K562 (cell line): Measurements from ENCODE around the gene RHOF. TPM values are rescaled to one million over a fixed set of nuclear protein-coding genes. Genes with fewer than 3 reads are reported as not detected.

Experiments used
- ATF7 ChIP-seq: fragments of 450-650 bp; IDR thresholded peaks from 2 replicates; pipeline ENCODE4 v1.7.1; 2014; ENCODE audit warnings: mild to moderate bottlenecking, moderate library complexity
- CBX5 ChIP-seq: IDR thresholded peaks from 2 replicates; pipeline ENCODE4 v1.6.1; 2014; ENCODE audit warnings: low read depth, borderline replicate concordance
- ELF2 ChIP-seq: fragments of 250-450 bp; sonication (Bioruptor Pico); IDR thresholded peaks from 2 replicates; pipeline ENCODE4 v1.5.0; 2021; ENCODE audit warnings: mild to moderate bottlenecking
- ETS2 ChIP-seq: IDR thresholded peaks from 2 replicates; pipeline ENCODE4 v1.6.1; 2016; ENCODE audit warnings: borderline replicate concordance, missing genetic modification characterization, mild to moderate bottlenecking, moderate library complexity, missing compliant biosample characterization; ENCODE audit not compliant: poor library complexity, severe bottlenecking
- FIP1L1 ChIP-seq: fragments of 200-400 bp; formaldehyde crosslinking; IDR thresholded peaks from 2 replicates; pipeline ENCODE4 v1.6.1; 2018; ENCODE audit warnings: mild to moderate bottlenecking, low read depth, low read length; ENCODE audit not compliant: poor library complexity, severe bottlenecking
- FOXK1 ChIP-seq: sonication (generic); formaldehyde crosslinking; IDR thresholded peaks from 2 replicates; pipeline ENCODE4 v1.8.0; 2022; ENCODE audit warnings: missing genetic modification reagents, mild to moderate bottlenecking, borderline replicate concordance
- GTF2F1 ChIP-seq: IDR thresholded peaks from 2 replicates; pipeline ENCODE4 v1.6.1; 2011; ENCODE audit warnings: low read depth, low read length, improper control_type of control experiment
- HNRNPK ChIP-seq: fragments of 200-400 bp; formaldehyde crosslinking; IDR thresholded peaks from one replicate; pipeline ENCODE4 v1.6.1; 2018; ENCODE audit warnings: mild to moderate bottlenecking, low read depth, low read length; ENCODE audit not compliant: poor library complexity, severe bottlenecking
- SIN3A ChIP-seq, 2 experiments: fragments of 150-350 bp in 1 of 2; IDR thresholded peaks; 2 replicates each; pipeline ENCODE4 v1.6.1; 2011 to 2016; ENCODE audit warnings: borderline replicate concordance in 2 of 2, low read depth in 2 of 2, low read length in 2 of 2, mild to moderate bottlenecking in 2 of 2, moderate library complexity in 2 of 2; ENCODE audit not compliant: control insufficient read depth in 1 of 2
- SMARCC2 ChIP-seq: fragments of 450-650 bp; IDR thresholded peaks from 2 replicates; pipeline ENCODE4 v1.6.1; 2017; ENCODE audit warnings: antibody characterized with exemption, moderate library complexity, mild to moderate bottlenecking, low read depth
- STAT5B ChIP-seq: fragments of 250-450 bp; sonication (Bioruptor Pico); IDR thresholded peaks from 2 replicates; pipeline ENCODE4 v1.8.0; 2021; ENCODE audit warnings: mild to moderate bottlenecking, inconsistent platforms
- TAF7 ChIP-seq: fragments of 450-650 bp; IDR thresholded peaks from 2 replicates; pipeline ENCODE4 v1.6.1; 2016; ENCODE audit warnings: missing genetic modification characterization, missing compliant biosample characterization
- TCF7L2 ChIP-seq: fragments of 150-350 bp; IDR thresholded peaks from 2 replicates; pipeline ENCODE4 v1.6.1; 2016; ENCODE audit warnings: low read depth, mild to moderate bottlenecking, low read length, moderate library complexity
- ZNF121 ChIP-seq: sonication (generic); formaldehyde crosslinking; conservative IDR thresholded peaks from 2 replicates; pipeline ENCODE4 v1.8.0; 2022; ENCODE audit warnings: missing genetic modification reagents
- ZZZ3 ChIP-seq: fragments of 450-650 bp; IDR thresholded peaks from 2 replicates; pipeline ENCODE4 v1.6.1; 2016; ENCODE audit warnings: antibody characterized with exemption, mild to moderate bottlenecking, moderate library complexity
- polyA plus RNA-seq, 8 experiments: library from polyadenylated mRNA; depleted of rRNA in 4 of 8; stranded (reverse) in 5 of 8; unstranded in 3 of 8; fragments of >200 nt; fragmentation: Nextera tagmentation in 2 of 8; fragmentation: Illumina TruSeq in 1 of 8; extraction: Ambion mirVana in 2 of 8; extraction: Trizol in 1 of 8; gene quantifications; 2 replicates each; pipeline versions ENCODE4 v1.2.1 to v1.2.3, GENCODE V29; 2011 to 2014; ENCODE audit warnings: inconsistent platforms in 1 of 8, missing spikeins in 1 of 8
- total RNA-seq, 7 experiments: library from RNA; depleted of rRNA in 6 of 7; stranded (reverse); fragments of >200 nt in 6 of 7; fragmentation: Illumina TruSeq in 2 of 7; extraction: Trizol in 2 of 7; gene quantifications; 2 replicates each; pipeline versions ENCODE4 v1.2.1 to v1.2.3, GENCODE V29; 2011 to 2021; ENCODE audit warnings: low replicate concordance in 1 of 7
- TF ChIP-seq, protein P1 (sequence below): fragments of 250-450 bp; sonication (Bioruptor Pico); IDR thresholded peaks from 2 replicates; pipeline ENCODE4 v1.8.0; 2021; ENCODE audit warnings: moderate library complexity, mild to moderate bottlenecking, inconsistent platforms
- TF ChIP-seq, protein P2 (sequence below): fragments of 250-450 bp; sonication (Bioruptor Pico); IDR thresholded peaks from 2 replicates; pipeline ENCODE4 v1.8.0; 2021; ENCODE audit warnings: mild to moderate bottlenecking, moderate library complexity
- TF ChIP-seq, protein P3 (sequence below): sonication (generic); formaldehyde crosslinking; IDR thresholded peaks from 2 replicates; pipeline ENCODE4 v1.8.1; 2023; ENCODE audit warnings: mild to moderate bottlenecking, missing genetic modification reagents
- TF ChIP-seq, protein P4 (sequence below): sonication (generic); formaldehyde crosslinking; IDR thresholded peaks from 2 replicates; pipeline ENCODE4 v1.8.1; 2023; ENCODE audit warnings: mild to moderate bottlenecking, missing genetic modification reagents

The RHOF gene
- total and polyA plus RNA-seq, 9 of the 15 experiments (the other 6 are each of a cell fraction or from before 2014, with no cell fraction given) = 0.13 to 10.1 (median 4.0) TPM

DNA sequence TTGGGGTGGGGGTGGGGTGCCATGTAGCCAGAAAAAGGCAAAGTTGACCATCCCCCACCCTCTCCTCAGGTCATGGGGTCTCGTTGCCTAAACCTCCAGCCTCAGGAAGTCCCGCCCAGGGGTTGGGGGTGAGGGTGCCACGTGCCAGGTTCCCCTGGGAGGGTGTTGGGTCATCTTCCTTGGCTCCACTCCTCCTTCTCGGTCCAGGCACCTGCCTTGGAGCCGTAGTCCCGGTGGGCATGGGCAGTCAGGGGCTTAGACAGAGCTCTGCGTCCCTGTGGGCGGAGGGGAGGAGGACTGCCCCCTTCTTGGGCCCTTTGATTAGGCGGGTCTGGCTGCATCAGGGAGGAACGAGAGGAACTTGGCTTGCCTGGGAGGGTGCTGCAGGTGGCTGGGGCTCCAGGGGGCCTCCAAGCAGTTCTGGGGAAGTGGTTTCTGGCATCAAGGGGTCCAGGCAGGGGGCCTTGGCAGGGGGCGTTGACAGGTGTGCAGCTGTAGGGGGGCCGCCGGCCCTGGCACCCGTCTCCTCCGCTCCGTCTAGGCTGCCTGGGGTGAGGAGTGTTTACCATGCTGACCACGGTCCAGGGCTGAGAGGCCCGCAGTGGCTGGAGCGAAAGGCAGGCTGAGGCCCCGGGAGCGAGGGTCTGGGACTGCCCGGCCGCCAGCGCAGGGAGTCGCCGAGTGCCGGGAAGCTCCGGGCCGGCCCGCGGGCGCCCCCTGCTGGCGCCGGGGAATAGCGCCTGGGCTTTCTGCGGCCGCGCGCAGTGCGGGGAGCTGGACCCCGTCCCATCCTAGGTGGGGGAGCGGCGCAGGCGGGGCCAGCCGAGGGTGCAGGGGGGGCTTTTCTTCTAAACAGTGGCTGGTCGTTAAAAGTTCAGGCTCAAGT is 18.2 kb upstream of the RHOF start (continued):
- TF ChIP-seq FIP1L1 = peak; percentile 84
- TF ChIP-seq, protein P1, sequence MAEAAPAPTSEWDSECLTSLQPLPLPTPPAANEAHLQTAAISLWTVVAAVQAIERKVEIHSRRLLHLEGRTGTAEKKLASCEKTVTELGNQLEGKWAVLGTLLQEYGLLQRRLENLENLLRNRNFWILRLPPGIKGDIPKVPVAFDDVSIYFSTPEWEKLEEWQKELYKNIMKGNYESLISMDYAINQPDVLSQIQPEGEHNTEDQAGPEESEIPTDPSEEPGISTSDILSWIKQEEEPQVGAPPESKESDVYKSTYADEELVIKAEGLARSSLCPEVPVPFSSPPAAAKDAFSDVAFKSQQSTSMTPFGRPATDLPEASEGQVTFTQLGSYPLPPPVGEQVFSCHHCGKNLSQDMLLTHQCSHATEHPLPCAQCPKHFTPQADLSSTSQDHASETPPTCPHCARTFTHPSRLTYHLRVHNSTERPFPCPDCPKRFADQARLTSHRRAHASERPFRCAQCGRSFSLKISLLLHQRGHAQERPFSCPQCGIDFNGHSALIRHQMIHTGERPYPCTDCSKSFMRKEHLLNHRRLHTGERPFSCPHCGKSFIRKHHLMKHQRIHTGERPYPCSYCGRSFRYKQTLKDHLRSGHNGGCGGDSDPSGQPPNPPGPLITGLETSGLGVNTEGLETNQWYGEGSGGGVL (CRISPR knock-in tag) = no peak
- TF ChIP-seq ZNF121 (CRISPR knock-in tag) = 0 out of 2 replicates have a peak, but pooled peaks have one; percentile 11
- no peak for TF ChIP-seq CBX5
- TF ChIP-seq, protein P2, sequence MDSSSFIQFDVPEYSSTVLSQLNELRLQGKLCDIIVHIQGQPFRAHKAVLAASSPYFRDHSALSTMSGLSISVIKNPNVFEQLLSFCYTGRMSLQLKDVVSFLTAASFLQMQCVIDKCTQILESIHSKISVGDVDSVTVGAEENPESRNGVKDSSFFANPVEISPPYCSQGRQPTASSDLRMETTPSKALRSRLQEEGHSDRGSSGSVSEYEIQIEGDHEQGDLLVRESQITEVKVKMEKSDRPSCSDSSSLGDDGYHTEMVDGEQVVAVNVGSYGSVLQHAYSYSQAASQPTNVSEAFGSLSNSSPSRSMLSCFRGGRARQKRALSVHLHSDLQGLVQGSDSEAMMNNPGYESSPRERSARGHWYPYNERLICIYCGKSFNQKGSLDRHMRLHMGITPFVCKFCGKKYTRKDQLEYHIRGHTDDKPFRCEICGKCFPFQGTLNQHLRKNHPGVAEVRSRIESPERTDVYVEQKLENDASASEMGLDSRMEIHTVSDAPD (CRISPR knock-in tag) = no peak
- TF ChIP-seq STAT5B (CRISPR knock-in tag) = no peak
- peak; percentile 53 to 78; a peak in 2 of 4 replicates for TF ChIP-seq SIN3A (IDR thresholded peaks at IDR 0.05; ENCODE audit: borderline replicate concordance in 2 of 2, control insufficient read depth in 1 of 2, low read depth in 2 of 2, low read length in 2 of 2)
- TF ChIP-seq, protein P3, sequence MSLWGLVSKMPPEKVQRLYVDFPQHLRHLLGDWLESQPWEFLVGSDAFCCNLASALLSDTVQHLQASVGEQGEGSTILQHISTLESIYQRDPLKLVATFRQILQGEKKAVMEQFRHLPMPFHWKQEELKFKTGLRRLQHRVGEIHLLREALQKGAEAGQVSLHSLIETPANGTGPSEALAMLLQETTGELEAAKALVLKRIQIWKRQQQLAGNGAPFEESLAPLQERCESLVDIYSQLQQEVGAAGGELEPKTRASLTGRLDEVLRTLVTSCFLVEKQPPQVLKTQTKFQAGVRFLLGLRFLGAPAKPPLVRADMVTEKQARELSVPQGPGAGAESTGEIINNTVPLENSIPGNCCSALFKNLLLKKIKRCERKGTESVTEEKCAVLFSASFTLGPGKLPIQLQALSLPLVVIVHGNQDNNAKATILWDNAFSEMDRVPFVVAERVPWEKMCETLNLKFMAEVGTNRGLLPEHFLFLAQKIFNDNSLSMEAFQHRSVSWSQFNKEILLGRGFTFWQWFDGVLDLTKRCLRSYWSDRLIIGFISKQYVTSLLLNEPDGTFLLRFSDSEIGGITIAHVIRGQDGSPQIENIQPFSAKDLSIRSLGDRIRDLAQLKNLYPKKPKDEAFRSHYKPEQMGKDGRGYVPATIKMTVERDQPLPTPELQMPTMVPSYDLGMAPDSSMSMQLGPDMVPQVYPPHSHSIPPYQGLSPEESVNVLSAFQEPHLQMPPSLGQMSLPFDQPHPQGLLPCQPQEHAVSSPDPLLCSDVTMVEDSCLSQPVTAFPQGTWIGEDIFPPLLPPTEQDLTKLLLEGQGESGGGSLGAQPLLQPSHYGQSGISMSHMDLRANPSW = peak; percentile 39; the same call in 1 of the 2 replicates
- no peak for TF ChIP-seq ETS2 (tag)
- no peak for TF ChIP-seq ELF2 (CRISPR knock-in tag)
- TF ChIP-seq, protein P4, sequence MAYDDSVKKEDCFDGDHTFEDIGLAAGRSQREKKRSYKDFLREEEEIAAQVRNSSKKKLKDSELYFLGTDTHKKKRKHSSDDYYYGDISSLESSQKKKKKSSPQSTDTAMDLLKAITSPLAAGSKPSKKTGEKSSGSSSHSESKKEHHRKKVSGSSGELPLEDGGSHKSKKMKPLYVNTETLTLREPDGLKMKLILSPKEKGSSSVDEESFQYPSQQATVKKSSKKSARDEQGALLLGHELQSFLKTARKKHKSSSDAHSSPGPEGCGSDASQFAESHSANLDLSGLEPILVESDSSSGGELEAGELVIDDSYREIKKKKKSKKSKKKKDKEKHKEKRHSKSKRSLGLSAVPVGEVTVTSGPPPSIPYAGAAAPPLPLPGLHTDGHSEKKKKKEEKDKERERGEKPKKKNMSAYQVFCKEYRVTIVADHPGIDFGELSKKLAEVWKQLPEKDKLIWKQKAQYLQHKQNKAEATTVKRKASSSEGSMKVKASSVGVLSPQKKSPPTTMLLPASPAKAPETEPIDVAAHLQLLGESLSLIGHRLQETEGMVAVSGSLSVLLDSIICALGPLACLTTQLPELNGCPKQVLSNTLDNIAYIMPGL (CRISPR knock-in tag) = no peak
- no peak for TF ChIP-seq SMARCC2
- TF ChIP-seq TCF7L2 = no peak
- TF ChIP-seq FOXK1 (CRISPR knock-in tag) = no peak
- TF ChIP-seq GTF2F1 = no peak
- TF ChIP-seq TAF7 = no peak
- no peak for TF ChIP-seq ZZZ3
- TF ChIP-seq ATF7 = peak; percentile 57; the same call in 1 of the 2 replicates
- TF ChIP-seq HNRNPK = no peak
